M059J (cell line): ENCODE data around the gene UTP15. TPM values are rescaled to one million over a fixed set of nuclear protein-coding genes. Genes with fewer than 3 reads are reported as not detected.

Experiments used
- DNase-seq: peaks from one replicate; pipeline ENCODE4 v3.0.0-alpha.2; 2012; ENCODE audit warnings: low read depth
- total RNA-seq: library from RNA; depleted of rRNA; stranded (reverse); fragments of >200 nt; shearing (Covaris generic); gene quantifications from 2 replicates; pipeline ENCODE4 v1.2.3, GENCODE V29; 2014; rRNA removed

UTP15 gene
- total RNA-seq, 1 experiment from 2014 or later: 19.5 TPM

GRCh38 chr5:73623901-73624404, 58.4 kb downstream of the UTP15 start:
- no peak for DNase-seq

DNA sequence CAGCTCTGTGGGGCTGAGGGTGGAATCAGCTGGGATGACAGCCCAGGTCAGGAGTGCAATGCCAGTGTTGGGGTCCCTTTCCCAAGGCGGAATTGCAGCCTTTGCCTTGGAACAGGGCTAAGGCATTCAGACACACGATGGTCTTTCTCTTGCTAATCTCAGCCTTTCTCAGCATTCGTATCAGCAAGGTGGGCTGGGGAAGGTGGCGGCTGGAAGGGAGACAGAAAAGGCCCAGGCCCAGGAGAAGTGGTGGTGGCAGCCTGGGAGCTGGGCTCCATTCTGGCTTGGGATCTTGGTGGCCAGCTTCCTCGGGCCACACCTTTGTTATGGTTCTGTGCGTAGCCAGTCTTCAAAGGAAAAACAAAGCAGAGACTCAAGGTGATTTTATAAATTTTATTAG, 59.3 kb downstream of the UTP15 start:
- DNase-seq: no peak

GRCh38 chr5:73625372-73625943, 59.9 kb downstream of the UTP15 start:
- no peak for DNase-seq

- peak; percentile 79 for DNase-seq
Observed at GRCh38 chr5:73625944-73626811, 60.6 kb downstream of the UTP15 start, which contains the start of gene ARHGEF28. TSS of gene ARHGEF28 (plus strand) at chr5:73626196. CDS start at chr5:73684852, 58,656 bp downstream.

GRCh38 chr5:73626814-73627313, 61.3 kb downstream of the UTP15 start:
- DNase-seq: no peak

GRCh38 chr5:73629456-73629855, 63.9 kb downstream of the UTP15 start:
- no peak for DNase-seq

GRCh38 chr5:73630765-73631164, 65.2 kb downstream of the UTP15 start:
- DNase-seq: no peak

DNA sequence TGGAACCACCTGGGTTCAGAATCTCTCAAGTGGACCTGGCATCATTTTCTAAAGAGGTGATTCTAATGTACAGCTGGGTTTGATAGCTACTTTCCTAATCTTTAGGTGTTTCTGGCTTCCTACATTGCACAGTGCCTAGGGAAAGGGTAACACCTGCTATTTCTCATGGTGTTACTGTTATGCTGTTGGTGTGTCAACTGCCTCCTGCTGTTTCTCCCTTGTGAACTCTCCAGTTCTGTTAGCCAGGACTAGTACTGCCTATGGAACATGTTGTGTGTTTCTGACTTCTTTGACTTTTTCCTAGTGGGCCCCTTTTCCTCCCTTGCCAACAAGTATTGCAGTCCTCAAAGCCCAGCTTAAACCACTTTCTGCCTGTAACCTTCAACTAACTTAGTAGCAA, 66.0 kb downstream of the UTP15 start:
- DNase-seq: no peak

Other genes starting within 250 kb of the UTP15 start
- gene FOXD1, start 117.0 kb upstream of the UTP15 start, total RNA-seq: 17.1 and 17.4 TPM in 2 replicates
- gene BTF3, start 67.3 kb upstream of the UTP15 start, total RNA-seq: 449 and 524 TPM in 2 replicates
- 9.8 and 17.9 TPM in 2 replicates for gene ANKRA2, start 104 bp upstream of the UTP15 start, total RNA-seq
- 7.1 and 12.0 TPM in 2 replicates for gene ARHGEF28, start 60.5 kb downstream of the UTP15 start, total RNA-seq